Chondrocyte (in vitro differentiated cells): Measurements from ENCODE around the gene WNK2. TPM values are rescaled to one million over a fixed set of nuclear protein-coding genes. Genes with fewer than 3 reads are reported as not detected.

Experiments used
- DNase-seq: peaks from one replicate; pipeline ENCODE4 v3.0.0; 2021; ENCODE audit warnings: mixed read lengths, low spot score
- H3K27ac Mint-ChIP-seq: one replicate; pipeline ENCODE4 v1.8.0; 2021; ENCODE audit warnings: mild to moderate bottlenecking, moderate library complexity, mixed read lengths; ENCODE audit not compliant: unreplicated experiment
- H3K27me3 Mint-ChIP-seq: 2 replicates; pipeline ENCODE4 v1.8.0; 2021; ENCODE audit warnings: low read depth, mixed read lengths
- H3K36me3 Mint-ChIP-seq: 2 replicates; pipeline ENCODE4 v1.8.0; 2021; ENCODE audit warnings: low read depth, mixed read lengths
- H3K4me1 Mint-ChIP-seq: 2 replicates; pipeline ENCODE4 v1.8.0; 2021; ENCODE audit warnings: low read depth, mild to moderate bottlenecking, mixed read lengths
- H3K4me3 Mint-ChIP-seq: one replicate; pipeline ENCODE4 v1.8.0; 2021; ENCODE audit warnings: mild to moderate bottlenecking, moderate library complexity, mixed read lengths; ENCODE audit not compliant: unreplicated experiment
- H3K9me3 Mint-ChIP-seq: 2 replicates; pipeline ENCODE4 v1.8.0; 2021; ENCODE audit warnings: low read depth, mixed read lengths
- CTCF ChIP-seq: fragments of 200-600 bp; sonication (generic); IDR thresholded peaks from 2 replicates; pipeline ENCODE4 v1.5.0; 2021; ENCODE audit warnings: antibody characterized with exemption, mild to moderate bottlenecking, moderate library complexity
- total RNA-seq: library from RNA; stranded (reverse); gene quantifications from 3 replicates; pipeline ENCODE4 v1.2.1, GENCODE V29; 2021

Gene WNK2
- total RNA-seq, 1 donor from 2014 or later, result 2.3 TPM

- H3K27ac Mint-ChIP-seq, result no peak overlapping the region
- no peak overlapping the region for H3K4me3 Mint-ChIP-seq
- no peak for TF ChIP-seq CTCF
- DNase-seq, result no peak
- peaks cover 31% of the 10 kb centered on the region for H3K4me1 Mint-ChIP-seq
- no peaks in the 10 kb centered on the region for H3K9me3 Mint-ChIP-seq
- no peaks in the 10 kb centered on the region for H3K36me3 Mint-ChIP-seq
- peaks cover 7% of the 10 kb centered on the region for H3K27me3 Mint-ChIP-seq
Observed at GRCh38 chr9:93200989-93201334, 17.0 kb downstream of the WNK2 start.

- Mint-ChIP-seq H3K27me3 (peaks cover 4% of the 10 kb centered on the region), H3K36me3 (no peaks in the 10 kb centered on the region), H3K27ac (peak overlapping the region; percentile 30), H3K4me1 (peaks cover 53% of the 10 kb centered on the region), H3K4me3 (no peak overlapping the region), H3K9me3 (no peaks in the 10 kb centered on the region)
- no peak for TF ChIP-seq CTCF
- DNase-seq, result peak; percentile 69
Observed at GRCh38 chr9:93203026-93203717, 19.2 kb downstream of the WNK2 start.

GRCh38 chr9:93203718-93204469 is 20.0 kb downstream of the WNK2 start:
- DNase-seq, result peak; percentile 70
- no peaks in the 10 kb centered on the region for H3K36me3 Mint-ChIP-seq
- peak overlapping the region; percentile 30 for H3K27ac Mint-ChIP-seq
- no peak for TF ChIP-seq CTCF
- no peaks in the 10 kb centered on the region for H3K9me3 Mint-ChIP-seq
- H3K27me3 Mint-ChIP-seq, result peaks cover 4% of the 10 kb centered on the region
- peaks cover 59% of the 10 kb centered on the region for H3K4me1 Mint-ChIP-seq
- no peak overlapping the region for H3K4me3 Mint-ChIP-seq

- Mint-ChIP-seq H3K36me3 (no peaks in the 10 kb centered on the region), H3K27ac (peak overlapping the region; percentile 8), H3K4me1 (peaks cover 59% of the 10 kb centered on the region), H3K9me3 (no peaks in the 10 kb centered on the region), H3K4me3 (no peak overlapping the region), H3K27me3 (peaks cover 4% of the 10 kb centered on the region)
- no peak for TF ChIP-seq CTCF
- peak; percentile 68 for DNase-seq
Observed at GRCh38 chr9:93204470-93205043, 20.6 kb downstream of the WNK2 start.

- Mint-ChIP-seq H3K4me3 (no peak overlapping the region), H3K36me3 (no peaks in the 10 kb centered on the region), H3K4me1 (peaks cover 59% of the 10 kb centered on the region), H3K9me3 (no peaks in the 10 kb centered on the region), H3K27me3 (peaks cover 4% of the 10 kb centered on the region), H3K27ac (peak overlapping the region; percentile 49)
- peak; percentile 92 for DNase-seq
- no peak for TF ChIP-seq CTCF
Observed at GRCh38 chr9:93205045-93205768, 21.3 kb downstream of the WNK2 start.
